DMS153 treated with DMSO at 0.1 percent for 48 hours (cell line): ENCODE measurements around the gene C19orf73.
"Not testable (repeated sequence)": the region's sequence is repeated elsewhere in the genome, so short reads cannot be mapped to it uniquely, and the experiment has no call there.

Experiments
- DNase-seq: peaks from one replicate; lab custom pipeline; 2025; ENCODE audit not compliant: unreplicated experiment; lab: John Stamatoyannopoulos, UW

C19orf73 gene

GRCh38 chr19:49123285-49123684 is 4.3 kb upstream of the C19orf73 start:
- DNase-seq, result not testable (repeated sequence)

GRCh38 chr19:49121841-49122240 is 2.9 kb upstream of the C19orf73 start:
- not testable (repeated sequence) for DNase-seq

GRCh38 chr19:49120868-49121267 is 1.9 kb upstream of the C19orf73 start:
- DNase-seq, result no peak

- DNase-seq, result no peak
Measured at GRCh38 chr19:49120325-49120683, 1.4 kb upstream of the C19orf73 start.

- no peak for DNase-seq
Measured at GRCh38 chr19:49119411-49120324, 725 bp upstream of the C19orf73 start, which contains the start of gene PPFIA3. Gene PPFIA3 (plus strand): TSS chr19:49119544. CDS start chr19:49127874, 8,330 bp downstream.

GRCh38 chr19:49117677-49118564 is 1.0 kb downstream of the C19orf73 start:
- DNase-seq, result no peak

- DNase-seq, result no peak
Measured at GRCh38 chr19:49116544-49116943, 2.4 kb downstream of the C19orf73 start.

GRCh38 chr19:49114630-49115363 is 4.1 kb downstream of the C19orf73 start:
- peak; percentile 6 for DNase-seq

GRCh38 chr19:49113762-49114629 is 4.9 kb downstream of the C19orf73 start, which contains the start of gene LIN7B:
Gene LIN7B (plus strand): TSS chr19:49114370. CDS start chr19:49114405, 35 bp downstream.
- peak; percentile 63 for DNase-seq

GRCh38 chr19:49111218-49111998 is 7.5 kb downstream of the C19orf73 start:
- no peak for DNase-seq

- DNase-seq, result no peak
Measured at GRCh38 chr19:49110567-49110966, 8.4 kb downstream of the C19orf73 start.

GRCh38 chr19:49109569-49110233 is 9.2 kb downstream of the C19orf73 start:
- DNase-seq, result no peak

- DNase-seq, result no peak
Measured at GRCh38 chr19:49109051-49109450, 9.9 kb downstream of the C19orf73 start.

- DNase-seq, result no peak
Measured at GRCh38 chr19:49107625-49108459, 11.1 kb downstream of the C19orf73 start.

GRCh38 chr19:49106648-49107135 is 12.3 kb downstream of the C19orf73 start:
- DNase-seq, result no peak

- no peak for DNase-seq
Measured at GRCh38 chr19:49104229-49104864, 14.6 kb downstream of the C19orf73 start.
